Liver (tissue), 9 donors: Measurements from ENCODE around the gene SGCD. TPM values are rescaled to one million over a fixed set of nuclear protein-coding genes. Genes with fewer than 3 reads are reported as not detected.

Source experiments
- DNase-seq: peaks from one replicate; pipeline ENCODE4 v3.0.0-alpha.2; 2017; ENCODE audit warnings: low spot score
- H3K27ac ChIP-seq, 2 donors: one replicate each; pipeline ENCODE4 v1.7.0; 2013; ENCODE audit warnings: inconsistent platforms in 2 of 2, low read length in 2 of 2, control low read depth in 1 of 2, low read depth in 1 of 2, mild to moderate bottlenecking in 1 of 2
- H3K27me3 ChIP-seq, 4 donors: one replicate each; pipeline versions ENCODE4 v1.6.1 to v1.7.0; 2013; ENCODE audit warnings: low read length in 3 of 4, inconsistent platforms in 1 of 4, mild to moderate bottlenecking in 1 of 4, moderate library complexity in 1 of 4; ENCODE audit not compliant: control insufficient read depth in 4 of 4, insufficient read depth in 4 of 4
- H3K36me3 ChIP-seq, 4 donors: one replicate each; pipeline versions ENCODE4 v1.6.1 to v1.7.0; 2013; ENCODE audit warnings: low read length in 3 of 4, mild to moderate bottlenecking in 3 of 4, low read depth in 1 of 4, moderate library complexity in 1 of 4; ENCODE audit not compliant: control insufficient read depth in 4 of 4, insufficient read depth in 3 of 4
- H3K4me1 ChIP-seq, 4 donors: one replicate each; pipeline versions ENCODE4 v1.6.1 to v1.7.0; 2013; ENCODE audit warnings: low read length in 3 of 4, mild to moderate bottlenecking in 3 of 4, moderate library complexity in 1 of 4; ENCODE audit not compliant: control insufficient read depth in 4 of 4, insufficient read depth in 4 of 4
- H3K4me3 ChIP-seq, 3 donors: one replicate each; pipeline versions ENCODE4 v1.6.1 to v1.7.0; 2013; ENCODE audit warnings: low read length in 3 of 3, control low read depth in 1 of 3, low read depth in 1 of 3, mild to moderate bottlenecking in 1 of 3
- H3K9ac ChIP-seq, 2 donors: one replicate each; pipeline ENCODE4 v1.7.0; 2013; ENCODE audit warnings: low read length in 2 of 2, mild to moderate bottlenecking in 2 of 2, moderate library complexity in 2 of 2, control low read depth in 1 of 2, low read depth in 1 of 2
- H3K9me3 ChIP-seq, 4 donors: one replicate each; pipeline versions ENCODE4 v1.6.1 to v1.7.0; 2013; ENCODE audit warnings: low read length in 3 of 4; ENCODE audit not compliant: control insufficient read depth in 4 of 4
- EGR1 ChIP-seq, 2 donors: IDR thresholded peaks; 2 replicates each; pipeline ENCODE4 v1.6.1; 2016 to 2018; ENCODE audit warnings: antibody characterized with exemption in 2 of 2, low read depth in 2 of 2
- FOXA1 ChIP-seq: IDR thresholded peaks from 2 replicates; pipeline ENCODE4 v1.6.1; 2016; ENCODE audit warnings: antibody characterized with exemption
- FOXA2 ChIP-seq: IDR thresholded peaks from 2 replicates; pipeline ENCODE4 v1.6.1; 2016; ENCODE audit warnings: antibody characterized with exemption
- GABPA ChIP-seq, 2 donors: IDR thresholded peaks in 1 of 2; conservative IDR thresholded peaks in 1 of 2; 2 replicates each; pipeline ENCODE4 v1.6.1; 2016; ENCODE audit warnings: antibody characterized with exemption in 2 of 2, mild to moderate bottlenecking in 1 of 2, moderate library complexity in 1 of 2
- HNF4A ChIP-seq, 2 donors: conservative IDR thresholded peaks; 2 replicates each; pipeline ENCODE4 v1.6.1; 2016; ENCODE audit warnings: antibody characterized with exemption in 2 of 2, mild to moderate bottlenecking in 2 of 2
- HNF4G ChIP-seq: IDR thresholded peaks from 2 replicates; pipeline ENCODE4 v1.6.1; 2016; ENCODE audit warnings: antibody characterized with exemption
- JUND ChIP-seq, 2 donors: IDR thresholded peaks; 2 replicates each; pipeline ENCODE4 v1.6.1; 2016; ENCODE audit warnings: antibody characterized with exemption in 2 of 2
- NR2F2 ChIP-seq: IDR thresholded peaks from 2 replicates; pipeline ENCODE4 v1.6.1; 2016; ENCODE audit warnings: antibody characterized with exemption
- RAD21 ChIP-seq, 2 donors: IDR thresholded peaks; 2 replicates each; pipeline ENCODE4 v1.6.1; 2016; ENCODE audit warnings: antibody characterized with exemption in 2 of 2, mild to moderate bottlenecking in 2 of 2
- REST ChIP-seq: IDR thresholded peaks from 2 replicates; pipeline ENCODE4 v1.6.1; 2016; ENCODE audit warnings: antibody characterized with exemption, mild to moderate bottlenecking
- RXRA ChIP-seq, 2 donors: IDR thresholded peaks; 2 replicates each; pipeline ENCODE4 v1.6.1; 2017 to 2018; ENCODE audit warnings: antibody characterized with exemption in 2 of 2, mild to moderate bottlenecking in 1 of 2
- SP1 ChIP-seq: IDR thresholded peaks from 2 replicates; pipeline ENCODE4 v1.6.1; 2018; ENCODE audit warnings: antibody characterized with exemption, mild to moderate bottlenecking
- YY1 ChIP-seq: IDR thresholded peaks from 2 replicates; pipeline ENCODE4 v1.6.1; 2016; ENCODE audit warnings: antibody characterized with exemption, mild to moderate bottlenecking
- ZBTB33 ChIP-seq: IDR thresholded peaks from 2 replicates; pipeline ENCODE4 v1.6.1; 2016; ENCODE audit warnings: antibody characterized with exemption
- WGBS: extraction: QIAGEN DNeasy Blood & Tissue Kit; methylation state at CpG from one replicate; pipeline ENCODE4 v1.1.7; 2013; 5-methylcytosine and 5-hydroxymethylcytosine counted together
- polyA plus RNA-seq, 2 donors: library from polyadenylated mRNA; stranded (reverse) in 1 of 2; unstranded in 1 of 2; fragments of 200-250 nt in 1 of 2; fragments of >200 nt in 1 of 2; fragmentation: Nextera tagmentation in 1 of 2; extraction: Ambion mirVana in 1 of 2; gene quantifications; one replicate each; pipeline versions ENCODE4 v1.2.1 to v1.2.3, GENCODE V29; 2013 to 2015
- total RNA-seq, 2 donors: library from RNA; depleted of rRNA; stranded (reverse); fragments of >200 nt; gene quantifications; one replicate each; pipeline ENCODE4 v1.2.3, GENCODE V29; 2014
- TF ChIP-seq, protein P1 (sequence below): fragments of 150-350 bp; IDR thresholded peaks from 2 replicates; pipeline ENCODE4 v1.5.1; 2017; ENCODE audit warnings: improper control_type of control experiment, low read depth, low read length; ENCODE audit not compliant: missing input control
- TF ChIP-seq, protein P2 (sequence below): IDR thresholded peaks from 2 replicates; pipeline ENCODE4 v1.6.1; 2016; ENCODE audit warnings: antibody characterized with exemption
- TF ChIP-seq, protein P3 (sequence below): IDR thresholded peaks from 2 replicates; pipeline ENCODE4 v1.6.1; 2016; ENCODE audit warnings: antibody characterized with exemption
- donor health status: healthy.
- donor health status: healthy.
- donor health status: healthy.
- donor health status: healthy.
- donor health status: healthy.

SGCD gene
- total and polyA plus RNA-seq, 4 donors: 0.35 to 1.7 (median 1.0) TPM

GRCh38 chr5:156534085-156534484 lies 207.1 kb downstream of the SGCD start:
- H3K36me3 ChIP-seq: no peaks in the 10 kb centered on the region
- H3K9me3 ChIP-seq: no peaks in the 10 kb centered on the region
- 91% methylated on average over 2 of the region's 2 CpGs for WGBS
- no peak overlapping the region for H3K27ac ChIP-seq
- DNase-seq: no peak
- H3K4me1 ChIP-seq: peaks cover 0 to 3% (median 0%) of the 10 kb centered on the region in 4 donors
- TF ChIP-seq HNF4A (conservative IDR thresholded peaks at IDR 0.05) (no peak), JUND (IDR thresholded peaks at IDR 0.05) (no peak), RAD21 (IDR thresholded peaks at IDR 0.05) (no peak), EGR1 (IDR thresholded peaks at IDR 0.05; ENCODE audit: low read depth in 2 of 2) (no peak), ZBTB33 (no peak), NR2F2 (no peak), REST (no peak), GABPA (IDR thresholded peaks at IDR 0.05 in 1 of 2, conservative IDR thresholded peaks at IDR 0.05 in 1 of 2) (no peak), RXRA (IDR thresholded peaks at IDR 0.05) (no peak), HNF4G (no peak), FOXA1 (no peak), FOXA2 (no peak), SP1 (no peak), YY1 (no peak)
- TF ChIP-seq, protein P1, sequence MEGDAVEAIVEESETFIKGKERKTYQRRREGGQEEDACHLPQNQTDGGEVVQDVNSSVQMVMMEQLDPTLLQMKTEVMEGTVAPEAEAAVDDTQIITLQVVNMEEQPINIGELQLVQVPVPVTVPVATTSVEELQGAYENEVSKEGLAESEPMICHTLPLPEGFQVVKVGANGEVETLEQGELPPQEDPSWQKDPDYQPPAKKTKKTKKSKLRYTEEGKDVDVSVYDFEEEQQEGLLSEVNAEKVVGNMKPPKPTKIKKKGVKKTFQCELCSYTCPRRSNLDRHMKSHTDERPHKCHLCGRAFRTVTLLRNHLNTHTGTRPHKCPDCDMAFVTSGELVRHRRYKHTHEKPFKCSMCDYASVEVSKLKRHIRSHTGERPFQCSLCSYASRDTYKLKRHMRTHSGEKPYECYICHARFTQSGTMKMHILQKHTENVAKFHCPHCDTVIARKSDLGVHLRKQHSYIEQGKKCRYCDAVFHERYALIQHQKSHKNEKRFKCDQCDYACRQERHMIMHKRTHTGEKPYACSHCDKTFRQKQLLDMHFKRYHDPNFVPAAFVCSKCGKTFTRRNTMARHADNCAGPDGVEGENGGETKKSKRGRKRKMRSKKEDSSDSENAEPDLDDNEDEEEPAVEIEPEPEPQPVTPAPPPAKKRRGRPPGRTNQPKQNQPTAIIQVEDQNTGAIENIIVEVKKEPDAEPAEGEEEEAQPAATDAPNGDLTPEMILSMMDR: no peak
- TF ChIP-seq, protein P2, sequence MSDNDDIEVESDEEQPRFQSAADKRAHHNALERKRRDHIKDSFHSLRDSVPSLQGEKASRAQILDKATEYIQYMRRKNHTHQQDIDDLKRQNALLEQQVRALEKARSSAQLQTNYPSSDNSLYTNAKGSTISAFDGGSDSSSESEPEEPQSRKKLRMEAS: no peak
- TF ChIP-seq, protein P3, sequence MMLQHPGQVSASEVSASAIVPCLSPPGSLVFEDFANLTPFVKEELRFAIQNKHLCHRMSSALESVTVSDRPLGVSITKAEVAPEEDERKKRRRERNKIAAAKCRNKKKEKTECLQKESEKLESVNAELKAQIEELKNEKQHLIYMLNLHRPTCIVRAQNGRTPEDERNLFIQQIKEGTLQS: no peak
- no peaks in the 10 kb centered on the region for H3K27me3 ChIP-seq
- no peak overlapping the region for H3K4me3 ChIP-seq
- H3K9ac ChIP-seq: no peak overlapping the region
